GM21723 (cell line): ENCODE data around the gene CD109.
"Not testable (repeated sequence)": the region's sequence is repeated elsewhere in the genome, so short reads cannot be mapped to it uniquely, and the experiment has no call there.

Experiments used
- ATAC-seq: cut with Tn5 transposase; IDR thresholded peaks from one replicate; pipeline ENCODE4 v1.9.1; 2021; ENCODE audit warnings: mild to moderate bottlenecking, moderate library complexity; ENCODE audit not compliant: unreplicated experiment

The CD109 gene

DNA sequence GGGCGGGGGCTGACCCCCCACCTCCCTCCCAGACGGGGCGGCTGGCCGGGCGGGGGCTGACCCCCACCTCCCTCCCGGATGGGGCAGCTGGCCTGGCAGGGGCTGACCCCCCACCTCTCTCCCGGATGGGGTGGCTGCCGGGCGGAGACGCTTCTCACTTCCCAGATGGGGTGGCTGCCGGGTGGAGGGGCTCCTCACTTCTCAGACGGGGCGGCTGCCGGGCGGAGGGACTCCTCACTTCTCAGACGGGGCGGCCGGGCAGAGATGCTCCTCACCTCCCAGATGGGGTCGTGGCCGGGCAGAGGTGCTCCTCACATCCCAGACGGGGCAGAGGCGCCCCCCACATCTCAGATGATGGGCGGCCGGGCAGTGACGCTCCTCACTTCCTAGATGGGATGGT, 155.0 kb downstream of the CD109 start:
- not testable (repeated sequence) for ATAC-seq

DNA sequence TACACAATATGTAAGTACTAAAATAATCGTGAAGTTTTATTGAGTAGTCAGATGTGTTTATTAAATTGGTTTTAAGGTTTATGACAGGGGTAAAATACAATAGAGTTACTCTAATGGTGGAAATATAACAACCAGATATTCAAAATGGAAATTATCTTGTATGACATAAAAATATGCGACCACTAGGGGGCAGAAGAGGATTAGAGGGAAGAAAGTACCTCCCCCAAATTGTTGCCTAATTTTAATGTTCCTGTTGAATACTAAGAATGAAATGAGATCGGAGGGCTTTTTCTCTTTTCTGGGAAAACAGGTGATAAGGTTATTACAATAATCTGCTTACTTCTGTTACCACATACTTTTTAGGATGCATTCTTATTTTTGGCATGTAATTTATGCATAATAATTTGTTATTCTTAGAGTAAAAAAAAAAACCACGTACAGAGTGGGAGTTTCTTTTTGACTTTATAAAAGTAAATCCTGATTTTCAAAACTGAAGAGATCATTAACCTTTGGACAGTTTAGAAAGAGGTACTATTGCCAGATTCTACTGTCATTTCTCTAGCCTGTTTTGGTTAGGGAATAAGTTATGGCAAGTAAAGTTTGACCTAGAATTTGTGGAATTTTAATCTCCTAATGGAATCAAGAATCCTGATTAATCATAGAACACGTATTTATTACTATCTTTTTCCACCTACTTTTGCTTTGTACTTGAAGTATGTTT, 159.2 kb downstream of the CD109 start:
- ATAC-seq, result no peak

DNA sequence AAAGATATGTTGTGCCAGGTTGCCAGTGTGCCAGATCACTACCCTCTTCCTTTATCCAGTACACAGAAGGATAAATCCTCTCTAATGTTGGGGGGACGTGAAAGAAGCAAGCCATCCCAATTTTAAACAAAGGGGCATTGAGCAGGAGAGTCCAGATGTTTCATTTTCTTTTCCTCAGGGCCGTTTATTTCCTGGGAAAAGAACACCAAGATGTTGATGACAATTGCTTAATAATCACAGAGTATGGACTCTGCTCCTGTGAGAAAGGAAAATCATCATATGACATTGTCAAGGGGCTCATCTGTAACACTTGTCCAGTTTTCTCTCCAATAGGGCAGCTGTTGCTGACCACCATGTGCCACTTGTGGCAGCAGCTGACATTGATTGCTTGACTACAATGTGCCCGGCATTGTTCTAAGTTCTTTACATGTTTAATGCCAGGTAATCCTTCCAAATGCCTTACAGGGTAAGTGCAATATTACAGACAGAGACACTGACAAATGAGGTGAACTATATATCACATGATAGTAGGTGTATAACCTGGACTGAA, 161.4 kb downstream of the CD109 start:
- ATAC-seq, result no peak

DNA sequence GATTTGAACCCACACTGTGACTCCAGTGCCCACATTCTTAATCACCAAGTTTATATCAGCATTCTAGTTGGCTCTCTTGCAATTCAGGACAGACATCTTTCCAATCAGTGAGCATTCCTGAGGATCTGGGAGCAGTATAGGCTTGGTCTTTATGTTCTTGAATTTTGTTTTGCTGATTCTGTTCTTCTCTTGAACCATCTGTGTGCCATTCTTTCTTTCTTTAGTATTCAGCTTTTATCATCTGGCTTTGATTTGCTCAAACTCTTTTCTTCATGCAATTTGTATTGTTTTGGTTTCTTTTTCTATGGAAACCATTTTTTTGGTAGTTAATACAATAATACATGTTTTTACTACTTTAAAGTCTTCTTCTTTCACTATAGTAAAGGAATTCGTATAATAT, 162.4 kb downstream of the CD109 start:
- ATAC-seq, result no peak

DNA sequence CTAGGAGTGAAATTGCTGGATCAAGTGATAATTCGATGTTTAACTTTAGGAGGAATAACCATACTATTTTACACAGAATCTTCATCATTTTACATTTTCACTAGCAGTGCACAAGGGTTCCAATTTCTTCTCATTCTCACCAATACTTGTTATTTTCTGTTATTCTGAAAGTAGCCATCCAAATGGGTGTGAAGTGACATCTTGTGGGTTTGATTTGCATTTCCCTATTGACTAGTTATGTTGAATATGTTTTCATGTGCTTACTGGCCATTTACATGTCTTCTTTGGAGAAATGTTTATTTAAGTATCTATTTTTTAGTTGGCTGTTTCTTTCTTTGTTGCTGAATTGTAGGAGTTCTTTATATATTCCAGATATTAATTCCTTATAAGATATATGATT, 164.3 kb downstream of the CD109 start:
- ATAC-seq, result no peak

DNA sequence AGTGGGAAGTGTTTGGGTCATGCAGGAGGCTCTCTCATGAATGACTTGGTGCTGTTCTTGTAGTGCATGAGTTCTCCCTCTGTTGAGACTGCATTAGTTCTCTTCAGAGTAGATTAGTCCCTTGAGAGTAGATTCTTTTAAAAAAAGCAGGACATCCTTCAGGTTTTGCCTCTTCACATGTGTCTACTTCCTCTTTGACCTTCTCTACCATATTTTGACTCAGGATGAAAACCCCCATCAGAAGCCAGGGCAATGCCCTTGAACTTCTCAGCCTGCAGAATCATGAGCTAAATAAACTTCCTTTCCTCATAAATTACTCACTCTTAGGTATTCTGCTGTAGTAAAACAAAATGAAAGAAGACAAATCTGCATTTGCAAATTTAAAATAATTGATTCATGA, 170.3 kb downstream of the CD109 start:
- ATAC-seq, result no peak

DNA sequence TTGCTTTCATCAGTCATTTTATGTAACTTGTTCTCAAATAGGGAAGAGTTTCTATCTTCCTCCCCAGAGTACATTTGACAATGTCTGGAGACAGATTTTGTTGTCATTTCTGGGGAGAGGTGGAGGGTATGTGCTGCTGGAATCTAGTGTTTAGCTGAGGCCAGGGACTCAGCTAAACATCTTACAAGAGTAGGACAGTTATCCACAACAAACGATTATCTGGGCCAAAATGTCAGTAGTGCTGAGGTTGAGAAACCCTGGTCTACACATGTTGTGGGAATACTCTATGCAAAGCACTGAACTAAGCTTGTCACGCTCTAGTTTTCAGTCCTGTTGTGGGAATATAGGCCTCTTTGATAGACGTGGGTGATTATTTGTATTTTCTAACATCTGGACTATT, 171.4 kb downstream of the CD109 start:
- ATAC-seq, result no peak

DNA sequence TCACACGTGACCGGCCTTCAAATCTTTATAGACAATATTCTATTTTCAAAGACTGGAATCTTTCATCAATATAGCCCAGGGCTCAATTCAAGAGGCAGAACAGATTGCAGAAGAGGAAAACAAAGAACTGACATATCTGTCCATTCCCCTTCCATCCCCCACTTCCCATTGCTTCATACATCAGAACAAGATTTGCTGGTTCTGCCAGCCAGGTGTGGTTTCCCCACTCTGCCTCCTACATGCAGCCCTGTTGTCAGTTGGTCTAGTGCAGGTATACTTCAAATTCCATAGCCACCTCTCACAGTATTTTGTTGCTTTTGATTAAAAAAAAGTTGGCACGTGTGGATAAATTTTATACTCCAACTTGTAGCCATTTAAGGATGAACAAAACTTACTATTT, 174.9 kb downstream of the CD109 start:
- ATAC-seq, result no peak

DNA sequence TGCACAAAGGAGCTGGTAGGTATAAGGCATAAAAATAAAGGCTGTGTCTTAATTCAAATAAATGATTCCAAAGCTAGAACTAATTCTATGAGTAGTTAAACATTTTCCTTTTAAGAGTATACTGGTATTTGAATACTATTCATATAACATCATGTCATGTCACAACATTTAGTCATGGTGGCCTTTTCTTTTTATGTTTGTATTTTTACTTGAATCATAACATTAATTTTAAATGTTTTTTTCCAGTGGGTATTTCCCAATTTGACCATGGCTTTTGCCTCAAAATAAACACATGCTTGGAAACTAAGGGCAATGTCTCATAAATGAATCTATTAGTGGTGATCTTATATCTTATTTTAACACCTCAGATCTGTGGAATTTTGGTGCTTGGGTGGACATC, 177.1 kb downstream of the CD109 start:
- no peak for ATAC-seq
